ENCODE measurements around the gene MBD2.

MBD2 gene

GRCh38 chr18:54161267-54161666 is 63.2 kb downstream of the MBD2 start:
- Histone ChIP-seq H3K27me3 (ENCODE audit: control insufficient read depth, insufficient read depth, low read length) (no peaks in the 10 kb centered on the region), H3K4me3 (ENCODE audit: low read depth, low read length) (no peak overlapping the region), H3K9ac (ENCODE audit: low read depth, low read length) (no peak overlapping the region), H3K9me3 (ENCODE audit: control insufficient read depth, insufficient read depth, low read length) (no peaks in the 10 kb centered on the region), H3K36me3 (ENCODE audit: control insufficient read depth, insufficient read depth, low read length) (no peaks in the 10 kb centered on the region), H3K4me1 (ENCODE audit: control insufficient read depth, insufficient read depth, low read length) (no peaks in the 10 kb centered on the region)

- Histone ChIP-seq H3K4me3 (ENCODE audit: low read depth, low read length) (no peak overlapping the region), H3K36me3 (ENCODE audit: control insufficient read depth, insufficient read depth, low read length) (no peaks in the 10 kb centered on the region), H3K9me3 (ENCODE audit: control insufficient read depth, insufficient read depth, low read length) (no peaks in the 10 kb centered on the region), H3K4me1 (ENCODE audit: control insufficient read depth, insufficient read depth, low read length) (no peaks in the 10 kb centered on the region), H3K27me3 (ENCODE audit: control insufficient read depth, insufficient read depth, low read length) (no peaks in the 10 kb centered on the region), H3K9ac (ENCODE audit: low read depth, low read length) (no peak overlapping the region)
Measured at GRCh38 chr18:54159906-54160305, 64.6 kb downstream of the MBD2 start.

DNA sequence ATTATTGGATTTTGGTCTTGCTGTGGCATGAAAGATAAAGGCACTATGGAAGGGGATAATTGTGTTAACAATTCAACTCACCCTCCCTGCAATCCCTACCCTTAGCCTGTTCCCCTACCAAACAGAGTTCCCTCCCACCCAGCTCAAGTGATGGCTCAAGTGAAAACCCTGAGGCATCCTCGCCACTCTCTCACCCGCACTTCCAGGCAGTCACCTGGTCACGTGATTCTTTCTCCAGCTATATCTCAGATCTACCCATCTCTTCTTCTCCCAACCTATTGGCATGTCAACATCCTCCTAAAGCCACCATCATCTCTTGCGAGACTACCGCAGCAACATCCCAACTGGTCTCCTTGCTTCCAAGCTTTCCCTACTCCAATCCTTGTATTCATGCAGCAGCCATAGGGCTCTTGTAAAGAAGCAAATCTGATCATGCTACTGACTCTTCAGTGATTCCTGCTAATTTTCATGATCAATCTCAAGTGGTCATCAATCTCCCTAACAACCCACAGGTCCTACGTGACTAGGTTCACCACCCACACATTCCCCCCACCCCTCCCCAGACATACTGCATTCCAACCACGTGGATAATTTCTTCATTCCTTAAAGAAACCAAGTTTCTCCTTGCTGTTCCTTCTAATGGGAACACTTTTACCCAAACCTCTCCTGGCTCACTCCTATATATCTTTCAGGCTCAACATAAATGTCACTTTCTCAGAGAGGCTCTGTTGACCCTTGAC is 66.7 kb downstream of the MBD2 start:
- no peak overlapping the region for H3K9ac ChIP-seq (ENCODE audit: low read depth, low read length)
- H3K27me3 ChIP-seq (ENCODE audit: control insufficient read depth, insufficient read depth, low read length): no peaks in the 10 kb centered on the region
- no peak overlapping the region for H3K4me3 ChIP-seq (ENCODE audit: low read depth, low read length)
- H3K4me1 ChIP-seq (ENCODE audit: control insufficient read depth, insufficient read depth, low read length): no peaks in the 10 kb centered on the region
- no peaks in the 10 kb centered on the region for H3K36me3 ChIP-seq (ENCODE audit: control insufficient read depth, insufficient read depth, low read length)
- no peaks in the 10 kb centered on the region for H3K9me3 ChIP-seq (ENCODE audit: control insufficient read depth, insufficient read depth, low read length)

DNA sequence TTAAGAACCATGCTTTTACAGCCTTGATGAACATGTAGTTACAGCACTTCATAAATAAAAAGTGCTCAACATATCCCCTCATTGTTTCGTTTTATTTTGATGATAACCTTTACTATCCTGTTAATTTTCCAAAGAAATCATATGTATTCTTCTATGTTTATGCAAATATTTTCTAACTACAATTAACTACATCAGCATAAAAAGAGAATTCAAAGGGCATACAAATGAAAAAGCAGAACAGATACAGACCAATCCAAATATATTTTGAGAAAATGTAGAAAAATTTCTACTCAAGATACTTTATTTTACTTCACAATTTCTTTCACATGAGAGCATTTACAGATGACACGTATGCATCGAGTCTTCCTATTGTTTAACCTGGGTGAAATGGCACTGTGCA is 69.1 kb downstream of the MBD2 start:
- Histone ChIP-seq H3K4me1 (ENCODE audit: control insufficient read depth, insufficient read depth, low read length) (peaks cover 5% of the 10 kb centered on the region), H3K27me3 (ENCODE audit: control insufficient read depth, insufficient read depth, low read length) (no peaks in the 10 kb centered on the region), H3K36me3 (ENCODE audit: control insufficient read depth, insufficient read depth, low read length) (no peaks in the 10 kb centered on the region), H3K4me3 (ENCODE audit: low read depth, low read length) (no peak overlapping the region), H3K9ac (ENCODE audit: low read depth, low read length) (no peak overlapping the region), H3K9me3 (ENCODE audit: control insufficient read depth, insufficient read depth, low read length) (no peaks in the 10 kb centered on the region)

GRCh38 chr18:54154231-54154630 is 70.2 kb downstream of the MBD2 start:
- no peaks in the 10 kb centered on the region for H3K9me3 ChIP-seq (ENCODE audit: control insufficient read depth, insufficient read depth, low read length)
- H3K4me3 ChIP-seq (ENCODE audit: low read depth, low read length): no peak overlapping the region
- no peak overlapping the region for H3K9ac ChIP-seq (ENCODE audit: low read depth, low read length)
- no peaks in the 10 kb centered on the region for H3K36me3 ChIP-seq (ENCODE audit: control insufficient read depth, insufficient read depth, low read length)
- H3K4me1 ChIP-seq (ENCODE audit: control insufficient read depth, insufficient read depth, low read length): peaks cover 9% of the 10 kb centered on the region
- H3K27me3 ChIP-seq (ENCODE audit: control insufficient read depth, insufficient read depth, low read length): no peaks in the 10 kb centered on the region

DNA sequence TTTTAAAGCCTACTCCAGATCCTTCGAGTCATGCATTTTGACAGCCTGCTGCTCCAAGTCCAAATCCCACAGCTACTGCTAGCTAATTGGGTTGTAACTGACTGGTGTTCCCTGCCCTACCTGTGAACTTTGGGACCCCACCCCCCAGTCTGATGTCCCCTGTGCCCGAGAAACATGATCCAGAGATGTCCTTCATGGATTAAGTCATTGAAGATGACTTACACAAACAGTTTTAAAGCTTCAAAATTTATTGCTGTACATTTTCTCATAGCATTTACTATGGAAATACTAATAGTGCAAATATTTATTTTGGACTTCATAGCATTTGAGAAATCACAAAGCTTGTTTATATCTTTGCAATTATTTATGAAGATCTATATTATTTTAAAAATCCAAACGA is 73.1 kb downstream of the MBD2 start:
- H3K27me3 ChIP-seq (ENCODE audit: control insufficient read depth, insufficient read depth, low read length): no peaks in the 10 kb centered on the region
- no peaks in the 10 kb centered on the region for H3K9me3 ChIP-seq (ENCODE audit: control insufficient read depth, insufficient read depth, low read length)
- H3K4me1 ChIP-seq (ENCODE audit: control insufficient read depth, insufficient read depth, low read length): peaks cover 9% of the 10 kb centered on the region
- no peak overlapping the region for H3K9ac ChIP-seq (ENCODE audit: low read depth, low read length)
- no peak overlapping the region for H3K4me3 ChIP-seq (ENCODE audit: low read depth, low read length)
- H3K36me3 ChIP-seq (ENCODE audit: control insufficient read depth, insufficient read depth, low read length): no peaks in the 10 kb centered on the region

GRCh38 chr18:54150226-54150625 is 74.2 kb downstream of the MBD2 start:
- Histone ChIP-seq H3K9ac (ENCODE audit: low read depth, low read length) (no peak overlapping the region), H3K27me3 (ENCODE audit: control insufficient read depth, insufficient read depth, low read length) (no peaks in the 10 kb centered on the region), H3K4me3 (ENCODE audit: low read depth, low read length) (no peak overlapping the region), H3K4me1 (ENCODE audit: control insufficient read depth, insufficient read depth, low read length) (peaks cover 9% of the 10 kb centered on the region), H3K36me3 (ENCODE audit: control insufficient read depth, insufficient read depth, low read length) (no peaks in the 10 kb centered on the region), H3K9me3 (ENCODE audit: control insufficient read depth, insufficient read depth, low read length) (no peaks in the 10 kb centered on the region)

- Histone ChIP-seq H3K9me3 (ENCODE audit: control insufficient read depth, insufficient read depth, low read length) (no peaks in the 10 kb centered on the region), H3K4me3 (ENCODE audit: low read depth, low read length) (no peak overlapping the region), H3K4me1 (ENCODE audit: control insufficient read depth, insufficient read depth, low read length) (peaks cover 9% of the 10 kb centered on the region), H3K27me3 (ENCODE audit: control insufficient read depth, insufficient read depth, low read length) (no peaks in the 10 kb centered on the region), H3K9ac (ENCODE audit: low read depth, low read length) (no peak overlapping the region), H3K36me3 (ENCODE audit: control insufficient read depth, insufficient read depth, low read length) (no peaks in the 10 kb centered on the region)
Measured at GRCh38 chr18:54149078-54149697, 75.3 kb downstream of the MBD2 start.

GRCh38 chr18:54148678-54149077 is 75.8 kb downstream of the MBD2 start:
- H3K9me3 ChIP-seq (ENCODE audit: control insufficient read depth, insufficient read depth, low read length): no peaks in the 10 kb centered on the region
- no peaks in the 10 kb centered on the region for H3K36me3 ChIP-seq (ENCODE audit: control insufficient read depth, insufficient read depth, low read length)
- no peak overlapping the region for H3K9ac ChIP-seq (ENCODE audit: low read depth, low read length)
- peaks cover 9% of the 10 kb centered on the region for H3K4me1 ChIP-seq (ENCODE audit: control insufficient read depth, insufficient read depth, low read length)
- no peaks in the 10 kb centered on the region for H3K27me3 ChIP-seq (ENCODE audit: control insufficient read depth, insufficient read depth, low read length)
- H3K4me3 ChIP-seq (ENCODE audit: low read depth, low read length): no peak overlapping the region

GRCh38 chr18:54148151-54148550 is 76.3 kb downstream of the MBD2 start:
- no peak overlapping the region for H3K4me3 ChIP-seq (ENCODE audit: low read depth, low read length)
- H3K36me3 ChIP-seq (ENCODE audit: control insufficient read depth, insufficient read depth, low read length): no peaks in the 10 kb centered on the region
- H3K27me3 ChIP-seq (ENCODE audit: control insufficient read depth, insufficient read depth, low read length): no peaks in the 10 kb centered on the region
- H3K9ac ChIP-seq (ENCODE audit: low read depth, low read length): no peak overlapping the region
- H3K9me3 ChIP-seq (ENCODE audit: control insufficient read depth, insufficient read depth, low read length): no peaks in the 10 kb centered on the region
- peaks cover 9% of the 10 kb centered on the region for H3K4me1 ChIP-seq (ENCODE audit: control insufficient read depth, insufficient read depth, low read length)

- H3K4me1 ChIP-seq (ENCODE audit: control insufficient read depth, insufficient read depth, low read length): peaks cover 9% of the 10 kb centered on the region
- no peaks in the 10 kb centered on the region for H3K36me3 ChIP-seq (ENCODE audit: control insufficient read depth, insufficient read depth, low read length)
- no peaks in the 10 kb centered on the region for H3K27me3 ChIP-seq (ENCODE audit: control insufficient read depth, insufficient read depth, low read length)
- no peaks in the 10 kb centered on the region for H3K9me3 ChIP-seq (ENCODE audit: control insufficient read depth, insufficient read depth, low read length)
- H3K4me3 ChIP-seq (ENCODE audit: low read depth, low read length): no peak overlapping the region
- no peak overlapping the region for H3K9ac ChIP-seq (ENCODE audit: low read depth, low read length)
Measured at GRCh38 chr18:54147439-54147838, 77.0 kb downstream of the MBD2 start.

- H3K9me3 ChIP-seq (ENCODE audit: control insufficient read depth, insufficient read depth, low read length): peaks cover 2% of the 10 kb centered on the region
- no peaks in the 10 kb centered on the region for H3K27me3 ChIP-seq (ENCODE audit: control insufficient read depth, insufficient read depth, low read length)
- no peaks in the 10 kb centered on the region for H3K36me3 ChIP-seq (ENCODE audit: control insufficient read depth, insufficient read depth, low read length)
- H3K9ac ChIP-seq (ENCODE audit: low read depth, low read length): no peak overlapping the region
- H3K4me3 ChIP-seq (ENCODE audit: low read depth, low read length): no peak overlapping the region
- H3K4me1 ChIP-seq (ENCODE audit: control insufficient read depth, insufficient read depth, low read length): no peaks in the 10 kb centered on the region
Measured at GRCh38 chr18:54141041-54141608, 83.3 kb downstream of the MBD2 start.

Measured in iPS-15b (cell line).